HG03064 (cell line): ENCODE data around the gene EMILIN2.

ENCODE experiments used
- ATAC-seq: cut with Tn5 transposase; IDR thresholded peaks from one replicate; pipeline ENCODE4 v1.9.1; 2021; ENCODE audit warnings: low read depth; ENCODE audit not compliant: unreplicated experiment

The EMILIN2 gene

GRCh38 chr18:2897448-2898185 is 50.8 kb downstream of the EMILIN2 start:
- no peak for ATAC-seq

- ATAC-seq, result no peak
Observed at GRCh38 chr18:2898186-2898640, 51.4 kb downstream of the EMILIN2 start.

- no peak for ATAC-seq
Observed at GRCh38 chr18:2900684-2901422, 54.0 kb downstream of the EMILIN2 start.

GRCh38 chr18:2901423-2901985 is 54.7 kb downstream of the EMILIN2 start:
- no peak for ATAC-seq

GRCh38 chr18:2902327-2902726 is 55.5 kb downstream of the EMILIN2 start:
- no peak for ATAC-seq

GRCh38 chr18:2903006-2903405 is 56.2 kb downstream of the EMILIN2 start:
- no peak for ATAC-seq

- peak; percentile 35 for ATAC-seq
Observed at GRCh38 chr18:2905854-2906703, 59.3 kb downstream of the EMILIN2 start.

- peak; percentile 49 for ATAC-seq
Observed at GRCh38 chr18:2906704-2907549, 60.1 kb downstream of the EMILIN2 start.

- ATAC-seq, result no peak
Observed at GRCh38 chr18:2907550-2908135, 60.8 kb downstream of the EMILIN2 start.

GRCh38 chr18:2908166-2908945 is 61.5 kb downstream of the EMILIN2 start:
- no peak for ATAC-seq

- no peak for ATAC-seq
Observed at GRCh38 chr18:2908946-2909335, 62.1 kb downstream of the EMILIN2 start.

GRCh38 chr18:2909431-2910140 is 62.8 kb downstream of the EMILIN2 start:
- no peak for ATAC-seq

GRCh38 chr18:2910261-2910660 is 63.5 kb downstream of the EMILIN2 start:
- ATAC-seq, result no peak

- no peak for ATAC-seq
Observed at GRCh38 chr18:2910751-2911425, 64.1 kb downstream of the EMILIN2 start.

- no peak for ATAC-seq
Observed at GRCh38 chr18:2911533-2911932, 64.7 kb downstream of the EMILIN2 start.

GRCh38 chr18:2912357-2913299 is 65.8 kb downstream of the EMILIN2 start:
- ATAC-seq, result no peak
